Suprapubic skin (tissue), 4 donors: ENCODE data around the gene PASK. TPM values are rescaled to one million over a fixed set of nuclear protein-coding genes. Genes with fewer than 3 reads are reported as not detected.
"Not testable (repeated sequence)": the region's sequence is repeated elsewhere in the genome, so short reads cannot be mapped to it uniquely, and the experiment has no call there.

ENCODE experiments used
- DNase-seq, 2 donors: peaks; one replicate each; pipeline ENCODE4 v3.0.0-alpha.2; 2019; ENCODE audit warnings: low spot score in 2 of 2
- H3K27ac ChIP-seq: fragments of 200-600 bp; sonication (generic); one replicate; pipeline ENCODE4 v1.5.1; 2019
- H3K27me3 ChIP-seq: fragments of 200-600 bp; sonication (generic); one replicate; pipeline ENCODE4 v1.5.1; 2019
- H3K36me3 ChIP-seq: fragments of 200-600 bp; sonication (generic); one replicate; pipeline ENCODE4 v1.5.1; 2019
- H3K4me1 ChIP-seq: fragments of 200-600 bp; sonication (generic); one replicate; pipeline ENCODE4 v1.5.1; 2019
- H3K4me3 ChIP-seq: fragments of 200-600 bp; sonication (generic); one replicate; pipeline ENCODE4 v1.5.1; 2019; ENCODE audit warnings: mild to moderate bottlenecking
- H3K9me3 ChIP-seq: fragments of 200-600 bp; sonication (generic); one replicate; pipeline ENCODE4 v1.5.1; 2019
- CTCF ChIP-seq, 2 donors: fragments of 200-600 bp in 1 of 2; fragments of 450-650 bp in 1 of 2; sonication (generic) in 1 of 2; IDR thresholded peaks; one replicate each; pipeline ENCODE4 v1.5.1; 2016 to 2019; ENCODE audit warnings: antibody characterized with exemption in 2 of 2, mild to moderate bottlenecking in 1 of 2, moderate library complexity in 1 of 2
- EP300 ChIP-seq: sonication (generic); formaldehyde crosslinking; IDR thresholded peaks from one replicate; pipeline ENCODE4 v1.6.1; 2017; ENCODE audit warnings: antibody characterized with exemption
- POLR2A ChIP-seq, 2 donors: fragments of 450-650 bp; IDR thresholded peaks; one replicate each; pipeline ENCODE4 v1.6.1; 2017; ENCODE audit warnings: antibody characterized with exemption in 2 of 2, mild to moderate bottlenecking in 2 of 2, moderate library complexity in 2 of 2
- POLR2AphosphoS5 ChIP-seq, 3 donors: sonication (generic); formaldehyde crosslinking; IDR thresholded peaks; one replicate each; pipeline ENCODE4 v1.6.1; 2017; ENCODE audit warnings: antibody characterized with exemption in 3 of 3
- WGBS: methylation state at CpG from one replicate; pipeline ENCODE4 v1.1.5; 2018; 5-methylcytosine and 5-hydroxymethylcytosine counted together
- total RNA-seq, 4 donors: library from RNA; depleted of rRNA; stranded (reverse); fragments of >200 nt; gene quantifications; one replicate each; pipeline ENCODE4 v1.1.0, GENCODE V29; 2016

The PASK gene
- total RNA-seq: 10 to 100 TPM in 3 of 4 donors, 1 to 10 TPM in 1; 9.8 to 19.7 (median 14.6) TPM

DNA sequence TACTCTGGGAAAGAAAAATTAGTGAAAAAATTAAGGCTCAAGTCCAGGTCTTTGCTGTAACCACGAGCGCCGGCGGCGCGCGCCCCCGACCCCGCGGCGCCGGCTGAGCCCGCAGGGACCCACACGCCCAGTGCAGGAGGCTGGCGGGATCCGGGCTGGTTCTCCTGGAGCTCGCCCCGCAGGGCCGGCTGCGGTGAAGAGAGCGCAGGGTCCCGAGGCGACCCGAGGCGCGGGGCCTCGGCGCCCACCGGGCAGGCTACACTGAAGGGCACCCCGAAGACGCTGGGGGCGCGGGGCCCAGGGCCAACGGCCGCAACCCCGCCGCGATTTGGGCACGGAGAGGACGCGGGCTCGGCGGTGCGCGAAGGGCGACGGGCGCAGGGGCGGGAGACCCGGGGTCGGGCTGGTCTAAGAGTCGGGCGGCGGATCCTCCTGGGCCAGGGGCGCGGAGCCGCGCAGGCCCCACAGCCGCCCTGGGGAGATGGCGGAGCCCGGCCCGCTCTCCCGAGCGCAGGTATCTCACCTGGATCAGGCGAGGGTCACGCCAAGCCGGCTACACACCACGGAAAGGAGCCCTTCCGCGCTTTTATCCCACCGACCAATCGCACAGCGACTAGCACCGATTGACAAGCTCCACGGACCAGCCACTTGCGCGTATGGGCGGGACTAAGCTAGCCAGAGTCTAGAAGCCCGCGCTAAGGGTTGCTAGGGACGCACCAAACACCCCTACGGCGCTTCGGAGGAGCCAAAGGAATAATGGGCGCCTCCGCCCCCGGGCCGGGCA lies at the start of gene PASK:
Gene PASK (minus strand): TSS at position 582 of the 784 bp plus-strand sequence. CDS start 6,440 bp downstream, outside the sequence.
- H3K27me3 ChIP-seq: no peaks in the 10 kb centered on the region
- peaks cover 6% of the 10 kb centered on the region for H3K36me3 ChIP-seq
- H3K27ac ChIP-seq: peak within 1 kb of the TSS; percentile 80
- peaks cover 32% of the 10 kb centered on the region for H3K4me1 ChIP-seq
- H3K4me3 ChIP-seq: peak within 1 kb of the TSS; percentile 88
- WGBS: 0% methylated on average over 31 of the region's 88 CpGs
- TF ChIP-seq EP300 (no peak), CTCF (IDR thresholded peaks at IDR 0.05) (no peak), POLR2A (IDR thresholded peaks at IDR 0.05) (no peak), POLR2AphosphoS5 (IDR thresholded peaks at IDR 0.05) (no peak)
- H3K9me3 ChIP-seq: no peaks in the 10 kb centered on the region
- DNase-seq: peak; percentile 96 to 97

GRCh38 chr2:241198381-241199279 lies 49.4 kb upstream of the PASK start:
- TF ChIP-seq POLR2A (IDR thresholded peaks at IDR 0.05) (no peak), CTCF (IDR thresholded peaks at IDR 0.05) (no peak), POLR2AphosphoS5 (IDR thresholded peaks at IDR 0.05) (no peak), EP300 (no peak)
- no peaks in the 10 kb centered on the region for H3K4me1 ChIP-seq
- 62% methylated on average over 17 of the region's 27 CpGs for WGBS
- no peak for DNase-seq
- no peaks in the 10 kb centered on the region for H3K27me3 ChIP-seq
- no peak overlapping the region for H3K27ac ChIP-seq
- H3K36me3 ChIP-seq: no peaks in the 10 kb centered on the region
- no peaks in the 10 kb centered on the region for H3K9me3 ChIP-seq
- H3K4me3 ChIP-seq: no peak overlapping the region

GRCh38 chr2:241197947-241198346 lies 48.7 kb upstream of the PASK start:
- Histone ChIP-seq H3K36me3 (no peaks in the 10 kb centered on the region), H3K9me3 (no peaks in the 10 kb centered on the region), H3K4me1 (no peaks in the 10 kb centered on the region), H3K27ac (no peak overlapping the region), H3K4me3 (no peak overlapping the region), H3K27me3 (no peaks in the 10 kb centered on the region)
- no peak for TF ChIP-seq CTCF (IDR thresholded peaks at IDR 0.05)
- TF ChIP-seq POLR2AphosphoS5 (IDR thresholded peaks at IDR 0.05): no peak
- TF ChIP-seq EP300: no peak
- no peak for TF ChIP-seq POLR2A (IDR thresholded peaks at IDR 0.05)
- DNase-seq: no peak
- WGBS: 70% methylated on average over 6 of the region's 6 CpGs

GRCh38 chr2:241197246-241197645 lies 48.0 kb upstream of the PASK start:
- not testable (repeated sequence) for H3K36me3 ChIP-seq, H3K4me3 ChIP-seq, H3K27me3 ChIP-seq, H3K9me3 ChIP-seq, H3K4me1 ChIP-seq, DNase-seq, H3K27ac ChIP-seq
- WGBS: over 99% methylated on average over 13 of the region's 14 CpGs

DNA sequence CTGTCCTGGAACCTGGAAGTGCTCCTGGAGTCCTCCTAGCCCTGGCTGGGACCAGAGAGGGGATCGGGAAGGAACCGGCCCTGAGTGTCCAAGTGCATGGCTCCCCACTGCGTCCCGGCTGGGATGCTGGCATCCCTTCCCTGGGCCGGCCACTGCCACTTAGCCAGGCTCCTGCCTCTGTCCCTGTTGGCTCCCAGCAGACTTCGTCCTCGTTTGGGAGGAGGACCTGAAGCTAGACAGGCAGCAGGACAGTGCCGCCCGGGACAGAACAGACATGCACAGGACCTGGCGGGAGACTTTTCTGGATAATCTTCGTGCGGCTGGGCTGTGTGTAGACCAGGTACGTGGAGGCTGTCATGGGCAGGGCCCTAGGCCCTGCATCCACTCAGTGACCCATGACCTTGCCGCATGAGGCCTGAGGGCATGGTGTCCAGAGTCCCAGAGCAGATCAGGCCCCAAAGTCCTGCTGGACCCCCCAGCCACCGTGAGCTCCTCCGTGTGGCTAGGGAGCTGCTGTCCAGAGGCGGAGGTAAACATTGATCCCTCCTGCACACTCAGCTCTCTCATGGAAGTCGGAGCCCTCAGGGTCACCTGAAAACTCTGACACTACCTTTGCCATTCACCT lies 46.3 kb upstream of the PASK start:
- H3K4me3 ChIP-seq: no peak overlapping the region
- H3K9me3 ChIP-seq: no peaks in the 10 kb centered on the region
- H3K27ac ChIP-seq: no peak overlapping the region
- no peaks in the 10 kb centered on the region for H3K27me3 ChIP-seq
- no peaks in the 10 kb centered on the region for H3K4me1 ChIP-seq
- WGBS: 82% methylated on average over 4 of the region's 18 CpGs
- H3K36me3 ChIP-seq: no peaks in the 10 kb centered on the region
- peak in 1 of 2 donors; percentile 71 for DNase-seq
- TF ChIP-seq POLR2AphosphoS5 (IDR thresholded peaks at IDR 0.05): no peak
- no peak for TF ChIP-seq CTCF (IDR thresholded peaks at IDR 0.05)
- TF ChIP-seq EP300: no peak
- no peak for TF ChIP-seq POLR2A (IDR thresholded peaks at IDR 0.05)
